ENCODE results near the gene TUBA4A. TPM values are rescaled to one million over a fixed set of nuclear protein-coding genes. Genes with fewer than 3 reads are reported as not detected.

TUBA4A gene
- polyA plus RNA-seq, 1 experiment, result 23.0 TPM

DNA sequence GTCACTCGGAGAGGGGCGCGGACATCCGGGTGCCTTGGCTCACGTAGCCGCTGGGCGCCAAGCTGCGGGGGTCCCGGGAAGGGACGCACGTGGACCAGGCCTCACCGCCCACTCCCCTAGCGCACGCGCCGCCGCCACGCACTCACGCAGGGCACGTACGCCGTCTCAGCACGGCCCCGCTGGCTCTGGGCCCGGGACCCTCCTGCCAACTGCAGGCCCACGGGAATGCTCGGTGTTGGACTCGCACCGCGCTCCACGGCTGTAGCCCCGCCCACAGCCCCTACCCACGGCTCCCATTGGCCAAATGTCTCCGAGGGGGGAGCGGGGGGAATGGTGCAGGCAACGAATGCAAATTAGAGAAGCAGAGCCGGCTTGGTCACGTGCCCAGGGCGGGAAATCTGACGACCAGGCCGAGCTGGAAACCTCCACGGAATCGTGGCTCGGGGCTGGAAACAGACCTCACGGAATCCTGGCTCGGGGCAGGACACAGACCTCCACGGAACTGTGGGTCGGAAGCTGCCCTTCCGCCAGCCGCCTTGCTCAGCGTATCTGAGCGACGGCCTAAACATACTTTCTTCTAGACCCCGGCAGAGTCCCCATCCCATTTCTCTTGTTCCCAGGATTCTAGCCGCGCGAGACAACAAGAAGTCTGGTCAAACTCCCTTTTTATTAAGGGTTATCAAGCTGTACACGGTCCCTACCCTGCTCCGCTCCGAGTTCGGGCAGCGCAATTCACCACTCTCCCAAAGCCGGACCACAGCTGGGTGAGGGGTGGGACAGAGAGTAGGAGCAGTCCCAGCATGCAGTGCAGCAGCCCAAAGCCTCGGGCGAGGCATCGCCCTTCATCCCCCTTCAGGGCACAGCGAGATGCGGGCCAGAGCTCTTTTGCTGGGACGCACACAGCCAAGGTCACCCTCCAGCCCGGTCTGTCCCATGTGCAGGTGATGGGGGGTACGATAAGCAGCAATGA is 34.7 kb downstream of the TUBA4A start, which contains the start of gene ABCB6:
Gene ABCB6, minus strand, starts transcription at position 227 of the 970 bp plus-strand sequence. CDS start 285 bp downstream, outside the sequence.
- POLR2A ChIA-PET, result interaction anchor here (0.8 kb wide), 1 partner anchor 12 kb away, joined by 3 read pairs; the partner anchor contains the start of gene ZFAND2B
- no peak for TF ChIP-seq CTCF (IDR thresholded peaks at IDR 0.05; ENCODE audit: insufficient read depth, low read depth, low read length)
- CTCF ChIA-PET, result interaction anchor here (0.7 to 2.3 kb wide), 10 partner anchors 9 to 1662 kb away, joined by 3 to 13 read pairs (median 3); partner anchors contain the start of genes DNAJB2 and NHEJ1
- Histone ChIP-seq H3K4me3 (ENCODE audit: low read depth, low read length) (peak within 1 kb of the TSS; percentile 43), H3K36me3 (ENCODE audit: control insufficient read depth, insufficient read depth, low read length) (peaks cover 42% of the 10 kb centered on the region), H3K27me3 (ENCODE audit: control insufficient read depth, insufficient read depth, low read length) (no peaks in the 10 kb centered on the region)
- peak; percentile 54 for DNase-seq (ENCODE audit: low read depth)

DNA sequence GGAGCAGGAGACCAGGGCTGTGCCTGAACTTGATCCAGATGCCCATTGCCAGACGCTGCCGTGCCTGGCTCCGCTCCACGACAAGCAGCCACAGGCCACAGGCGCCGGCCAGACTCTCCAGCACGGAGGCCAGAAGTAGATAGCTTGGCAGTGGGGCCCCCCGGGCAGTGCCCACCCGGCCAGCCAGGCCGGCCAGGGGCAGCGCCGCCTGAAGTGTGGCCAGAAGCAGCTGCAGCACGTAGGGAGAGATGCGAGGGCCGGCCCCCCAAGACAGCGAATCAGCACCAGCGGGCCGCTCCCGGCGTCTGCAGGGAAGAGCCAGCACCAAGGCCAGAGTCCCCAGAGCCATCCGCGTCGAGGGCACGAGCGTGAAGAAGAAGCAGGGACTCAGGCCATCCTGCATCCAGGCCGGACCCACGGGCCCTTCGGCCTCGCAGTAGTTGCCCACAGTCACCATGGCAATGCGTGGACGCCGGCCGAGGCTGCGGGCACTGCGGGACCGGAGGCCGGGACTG is 35.4 kb downstream of the TUBA4A start:
- H3K27me3 ChIP-seq (ENCODE audit: control insufficient read depth, insufficient read depth, low read length), result no peaks in the 10 kb centered on the region
- ChIA-PET CTCF (interaction anchor here (0.7 to 2.3 kb wide), 12 partner anchors 9 to 1663 kb away, joined by 3 to 13 read pairs (median 4); partner anchors contain the start of gene NHEJ1), POLR2A (interaction anchor here (0.6 kb wide), 2 partner anchors 9 to 10 kb away, joined by 3 read pairs; no protein-coding TSS in a partner anchor)
- no peak for TF ChIP-seq CTCF (IDR thresholded peaks at IDR 0.05; ENCODE audit: insufficient read depth, low read depth, low read length)
- no peak for DNase-seq (ENCODE audit: low read depth)
- H3K36me3 ChIP-seq (ENCODE audit: control insufficient read depth, insufficient read depth, low read length), result peaks cover 37% of the 10 kb centered on the region
- peak overlapping the region; percentile 43 for H3K4me3 ChIP-seq (ENCODE audit: low read depth, low read length)

GRCh38 chr2:219216535-219216915 is 37.2 kb downstream of the TUBA4A start:
- Histone ChIP-seq H3K27me3 (ENCODE audit: control insufficient read depth, insufficient read depth, low read length) (no peaks in the 10 kb centered on the region), H3K36me3 (ENCODE audit: control insufficient read depth, insufficient read depth, low read length) (peaks cover 29% of the 10 kb centered on the region), H3K4me3 (ENCODE audit: low read depth, low read length) (no peak overlapping the region)
- DNase-seq (ENCODE audit: low read depth), result no peak
- ChIA-PET CTCF (interaction anchor here (0.9 to 2.1 kb wide), 7 partner anchors 10 to 79 kb away, joined by 3 to 11 read pairs (median 4); partner anchors contain the start of genes DNAJB2, GLB1L, STK16 and ZFAND2B), POLR2A (no interaction called here)
- TF ChIP-seq CTCF (IDR thresholded peaks at IDR 0.05; ENCODE audit: insufficient read depth, low read depth, low read length), result no peak

DNA sequence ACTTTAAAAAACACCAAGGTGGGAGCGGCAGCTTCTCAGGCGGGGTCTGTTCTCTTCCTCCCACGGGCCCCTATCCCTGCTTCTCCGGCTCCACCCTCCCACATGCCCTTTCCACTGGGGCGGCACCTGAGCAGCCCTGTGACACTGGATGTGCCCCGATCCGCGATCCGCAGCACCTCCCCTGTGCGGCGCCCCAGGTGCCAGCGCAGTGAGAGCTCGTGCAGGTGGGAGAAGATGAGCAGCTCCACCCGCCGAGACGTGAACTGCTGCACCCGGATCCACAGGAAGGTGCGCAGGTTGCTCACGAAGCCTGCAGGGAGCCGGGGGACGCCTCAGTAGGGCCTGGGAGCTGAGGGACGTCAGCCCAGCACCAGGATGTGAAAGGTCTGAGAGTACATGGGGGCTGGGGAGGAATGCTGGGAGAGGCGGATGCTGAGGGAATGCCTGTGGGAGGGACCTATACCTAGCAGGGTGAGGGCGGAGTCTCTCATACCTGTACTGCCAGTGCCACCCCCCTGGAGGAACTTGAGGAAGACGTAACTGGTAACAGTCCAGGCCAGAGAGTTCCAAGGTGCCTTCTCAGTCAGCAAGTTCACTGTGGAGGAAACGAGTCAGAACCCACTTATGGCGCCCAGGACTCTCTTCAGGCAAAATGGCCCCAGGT is 37.7 kb downstream of the TUBA4A start:
- TF ChIP-seq CTCF (IDR thresholded peaks at IDR 0.05; ENCODE audit: insufficient read depth, low read depth, low read length), result no peak
- CTCF ChIA-PET, result interaction anchor here (0.7 to 2.1 kb wide), 6 partner anchors 9 to 79 kb away, joined by 3 to 11 read pairs (median 4); partner anchors contain the start of genes DNAJB2 and ZFAND2B
- DNase-seq (ENCODE audit: low read depth), result no peak
- POLR2A ChIA-PET, result no interaction called here
- Histone ChIP-seq H3K36me3 (ENCODE audit: control insufficient read depth, insufficient read depth, low read length) (peaks cover 26% of the 10 kb centered on the region), H3K27me3 (ENCODE audit: control insufficient read depth, insufficient read depth, low read length) (no peaks in the 10 kb centered on the region), H3K4me3 (ENCODE audit: low read depth, low read length) (no peak overlapping the region)
